Myocyte (in vitro differentiated cells): ENCODE results near the gene SEPTIN8. TPM values are rescaled to one million over a fixed set of nuclear protein-coding genes. Genes with fewer than 3 reads are reported as not detected.

Source experiments
- DNase-seq: peaks from one replicate; pipeline ENCODE4 v3.0.0-alpha.2; 2012; ENCODE audit warnings: low read depth
- polyA plus RNA-seq: library from polyadenylated mRNA; unstranded; fragments of >200 nt; gene quantifications from one replicate; pipeline ENCODE4 v1.2.1, GENCODE V29; 2012; ENCODE audit warnings: missing spikeins
- total RNA-seq: library from RNA; depleted of rRNA; stranded (reverse); fragments of >200 nt; gene quantifications from 2 replicates; pipeline ENCODE4 v1.2.3, GENCODE V29; 2014

Gene SEPTIN8, protein sequence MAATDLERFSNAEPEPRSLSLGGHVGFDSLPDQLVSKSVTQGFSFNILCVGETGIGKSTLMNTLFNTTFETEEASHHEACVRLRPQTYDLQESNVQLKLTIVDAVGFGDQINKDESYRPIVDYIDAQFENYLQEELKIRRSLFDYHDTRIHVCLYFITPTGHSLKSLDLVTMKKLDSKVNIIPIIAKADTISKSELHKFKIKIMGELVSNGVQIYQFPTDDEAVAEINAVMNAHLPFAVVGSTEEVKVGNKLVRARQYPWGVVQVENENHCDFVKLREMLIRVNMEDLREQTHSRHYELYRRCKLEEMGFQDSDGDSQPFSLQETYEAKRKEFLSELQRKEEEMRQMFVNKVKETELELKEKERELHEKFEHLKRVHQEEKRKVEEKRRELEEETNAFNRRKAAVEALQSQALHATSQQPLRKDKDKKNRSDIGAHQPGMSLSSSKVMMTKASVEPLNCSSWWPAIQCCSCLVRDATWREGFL
- 22.0 and 25.3 TPM in 2 replicates for total RNA-seq
- polyA plus RNA-seq: 61.0 TPM

DNA sequence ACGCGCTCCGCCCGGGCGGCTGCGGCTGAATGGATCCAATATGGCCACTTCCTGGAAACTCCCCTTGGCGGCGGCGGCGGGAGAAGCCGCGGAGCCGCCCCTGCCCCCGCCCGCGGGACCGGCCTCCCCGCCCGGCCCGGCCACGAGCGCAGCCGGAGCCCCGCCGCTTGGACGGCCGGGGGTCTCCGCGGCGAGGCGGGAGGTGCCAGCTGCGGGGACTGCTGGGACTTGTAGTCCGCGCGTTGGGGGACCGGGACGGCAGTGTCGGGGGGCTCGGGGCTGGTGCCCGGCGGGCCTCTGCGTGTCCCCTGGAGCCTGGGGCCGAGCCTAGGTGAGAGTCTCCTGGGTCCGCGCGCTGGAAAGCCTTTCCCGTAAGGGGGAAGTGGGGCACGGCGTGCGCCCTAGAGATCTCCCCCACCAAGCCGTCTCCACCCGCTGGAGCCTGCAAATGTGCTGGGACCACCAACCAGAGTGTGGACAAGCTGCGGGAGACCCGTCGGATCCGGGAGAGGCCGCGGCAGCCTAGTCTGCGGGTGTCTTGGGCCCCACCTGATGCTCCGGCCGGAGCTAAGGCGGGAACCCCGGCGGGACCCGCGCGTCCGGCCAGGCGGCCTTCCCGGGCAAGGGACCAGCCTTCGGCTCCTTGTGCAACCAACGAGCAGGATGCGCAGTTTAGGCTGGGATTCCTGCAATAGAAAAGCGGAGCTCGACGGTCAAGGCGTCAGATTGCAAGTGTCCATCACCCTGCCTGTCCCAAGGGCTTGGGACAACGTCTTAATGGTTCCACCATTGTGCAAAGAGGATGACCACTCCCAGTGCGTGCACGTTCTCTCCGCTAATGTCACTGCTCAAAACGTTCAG is at the start of gene SEPTIN8:
Gene SEPTIN8, minus strand, starts transcription at position 31 of the 861 bp plus-strand sequence. CDS start 102 bp downstream, outside the sequence.
- peak; percentile 58 for DNase-seq

DNA sequence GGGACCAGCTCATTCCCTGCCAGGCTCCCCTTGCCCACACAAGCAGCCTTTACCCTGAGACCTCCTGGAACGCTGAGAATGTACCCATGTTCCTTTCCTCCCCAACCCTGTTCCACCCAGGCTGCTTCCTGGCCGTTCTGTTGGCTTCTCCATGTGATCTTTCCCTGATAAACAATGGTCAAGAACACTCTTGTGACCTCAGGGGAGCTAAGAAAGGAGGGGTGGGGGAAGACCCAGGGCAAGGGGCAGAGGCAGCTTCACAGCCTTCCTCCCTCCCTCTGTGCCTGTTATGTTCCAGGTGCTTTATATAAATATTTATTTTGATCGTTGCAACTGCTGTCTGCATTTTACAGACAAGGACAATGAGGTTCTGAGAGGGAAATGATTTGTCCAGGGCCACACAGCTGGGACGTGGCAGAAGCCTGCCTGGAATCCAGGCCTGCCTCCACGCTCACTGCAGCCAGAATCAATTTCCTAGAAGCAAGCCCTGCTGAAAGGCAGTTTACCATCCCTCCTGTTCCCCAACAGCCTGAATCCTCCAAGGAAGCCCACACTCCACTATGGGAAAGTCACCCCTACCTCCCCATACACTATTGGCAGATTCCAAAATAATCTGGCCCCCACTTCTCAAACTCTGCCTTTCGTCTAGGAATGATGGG is 49.5 kb upstream of the SEPTIN8 start:
- DNase-seq: no peak

DNA sequence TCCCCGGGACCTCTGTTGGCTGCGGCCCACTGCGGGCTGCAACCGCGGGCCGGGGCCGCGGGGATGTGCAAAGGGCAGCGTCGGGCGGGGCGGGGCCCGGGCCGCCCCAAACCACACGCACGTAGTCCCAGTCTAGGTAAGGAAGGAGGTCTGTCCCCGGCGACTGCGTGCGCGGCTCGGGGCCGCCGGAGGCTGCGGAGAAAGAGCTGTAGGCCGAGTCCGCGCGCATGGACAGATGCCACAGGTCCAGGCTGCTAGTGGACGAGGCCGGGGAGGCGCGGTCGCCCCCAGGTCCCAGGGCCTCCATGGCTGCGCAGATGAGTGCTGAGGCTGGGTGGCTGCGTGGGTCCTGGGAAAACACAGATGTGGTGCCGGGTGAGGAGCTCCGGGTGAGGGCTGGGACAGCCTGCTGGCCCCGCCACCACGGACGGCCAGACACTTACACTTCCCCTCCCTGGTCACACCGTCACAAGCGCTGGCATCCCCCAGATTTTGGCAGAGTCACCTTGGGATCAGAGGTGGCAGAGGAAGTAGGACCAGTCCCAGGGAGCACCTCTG is 48.9 kb upstream of the SEPTIN8 start:
- DNase-seq: no peak

DNA sequence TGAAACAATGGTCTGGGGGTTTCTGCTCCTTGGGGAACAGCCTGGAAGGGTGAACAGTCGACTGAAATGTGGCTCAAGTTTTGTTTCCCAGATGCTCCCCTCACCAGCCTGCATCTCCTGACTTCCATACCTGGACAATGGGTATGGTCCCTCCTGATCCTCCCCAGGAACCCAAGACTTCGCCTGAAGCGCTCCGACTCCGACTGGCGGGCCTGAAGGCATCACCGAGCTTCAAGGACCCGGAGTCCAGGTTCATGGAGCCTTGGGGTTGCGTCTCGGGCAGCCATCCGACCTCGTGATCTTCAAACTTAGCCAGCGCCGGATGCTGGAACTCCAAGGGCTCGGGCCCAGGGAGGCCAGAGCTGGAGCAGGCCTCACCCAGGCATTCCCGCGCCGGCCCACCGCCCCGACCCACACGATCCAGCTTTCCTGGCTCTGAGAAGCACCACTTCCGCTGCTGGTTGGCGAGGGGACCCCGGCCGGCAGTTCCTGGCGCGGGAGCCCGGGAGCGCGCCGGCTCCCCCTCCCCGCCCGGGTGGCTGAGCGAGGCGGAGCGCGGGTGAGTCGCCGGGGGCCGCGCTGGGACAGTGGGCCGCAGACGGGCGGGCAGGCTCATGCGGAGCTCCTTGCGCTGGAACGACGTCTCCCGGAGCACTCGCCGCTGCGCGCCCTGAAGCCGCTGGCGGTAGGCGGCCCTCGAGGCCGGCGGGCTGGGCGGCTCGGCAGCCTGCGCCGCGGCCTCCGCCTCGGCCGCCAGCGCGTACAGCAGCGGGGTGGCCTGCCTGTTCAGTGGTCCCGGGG is 48.2 kb upstream of the SEPTIN8 start:
- no peak for DNase-seq

DNA sequence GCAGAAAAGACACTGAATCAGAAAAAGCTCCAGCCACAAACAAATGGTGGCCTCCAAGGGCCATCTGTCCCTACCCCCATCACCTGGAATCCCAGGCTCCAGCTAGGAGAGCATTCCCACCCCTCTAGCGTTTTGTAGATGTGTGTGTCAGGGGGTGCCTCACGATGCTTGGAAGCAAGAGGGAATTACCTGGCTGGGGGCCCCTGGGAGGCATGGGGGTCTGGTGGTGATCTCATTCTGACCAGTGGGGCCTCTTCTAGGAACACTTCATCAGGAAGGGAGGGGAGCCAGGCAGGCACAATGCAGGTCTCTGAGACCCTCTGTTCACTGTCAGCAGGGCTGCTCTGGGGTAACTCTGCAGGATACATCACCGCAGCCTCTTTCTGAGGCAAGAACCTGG is 47.4 kb upstream of the SEPTIN8 start:
- DNase-seq: no peak

DNA sequence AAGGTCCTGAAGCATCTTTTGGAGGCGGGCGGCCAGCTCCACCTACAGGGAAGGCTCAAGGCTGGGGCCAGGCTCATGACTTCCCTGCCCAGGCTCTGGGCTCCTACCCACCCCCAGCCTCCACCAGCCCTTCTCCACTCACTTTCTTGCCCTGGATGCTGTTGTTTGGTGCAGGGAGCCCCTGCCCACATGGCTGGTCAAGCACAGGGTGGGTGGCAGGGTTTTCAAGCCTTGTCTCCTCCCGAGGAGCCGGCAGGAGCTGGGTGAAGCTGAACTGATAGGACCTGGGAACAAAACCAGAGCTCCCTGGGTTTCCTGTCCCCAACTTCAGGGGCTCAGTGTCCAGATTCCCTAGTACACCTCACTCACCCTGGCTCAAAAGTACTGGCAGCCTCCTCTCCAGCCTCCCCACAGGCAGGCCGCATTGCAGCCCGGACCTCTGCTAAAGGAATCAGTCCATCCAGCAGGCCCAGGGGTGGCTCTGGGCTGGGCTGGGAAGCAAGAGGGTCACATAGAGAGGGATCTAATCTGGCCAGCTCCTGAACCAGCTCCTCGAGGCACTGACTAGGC is 46.5 kb upstream of the SEPTIN8 start:
- no peak for DNase-seq

DNA sequence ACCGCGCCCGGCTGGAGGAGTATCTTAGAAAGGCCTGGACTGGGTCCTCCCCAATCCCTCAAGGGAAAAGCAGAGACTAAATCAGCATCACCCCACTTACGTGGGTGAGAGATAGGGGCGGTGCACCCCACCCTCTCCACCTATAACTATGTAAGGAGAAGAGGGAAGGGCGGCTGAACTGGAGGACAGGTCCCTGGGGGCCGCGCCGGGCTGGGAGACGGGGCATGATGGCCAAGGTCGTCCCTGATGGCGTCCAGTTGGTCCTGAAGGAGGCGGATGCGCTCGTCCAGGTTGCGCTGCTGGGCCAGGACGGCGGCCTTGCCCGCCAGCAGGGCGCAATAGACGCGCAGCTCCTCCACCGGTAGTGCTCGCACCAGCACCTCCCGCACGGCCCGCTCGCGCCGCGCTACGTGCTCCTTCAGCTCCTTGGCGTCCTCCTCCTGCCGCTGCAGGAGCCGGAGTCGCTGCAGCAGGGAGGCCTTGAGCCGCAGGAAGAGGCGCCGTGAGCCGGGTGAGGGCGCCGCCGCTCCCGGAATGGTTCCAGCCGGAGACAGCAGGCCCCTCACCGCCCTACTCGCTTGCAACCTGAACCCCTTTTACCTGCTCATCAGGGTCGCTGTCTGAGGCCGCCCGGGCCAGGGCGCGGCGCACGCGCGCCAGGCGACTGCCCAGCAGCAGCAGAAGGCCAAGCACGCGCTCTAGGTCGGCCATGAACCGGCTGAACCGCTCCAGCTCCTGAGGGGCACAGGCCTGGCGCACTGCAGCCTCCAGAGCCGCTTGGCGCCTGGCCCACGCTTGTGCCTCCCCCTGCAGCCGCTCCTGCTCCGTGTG is 45.8 kb upstream of the SEPTIN8 start:
- no peak for DNase-seq

DNA sequence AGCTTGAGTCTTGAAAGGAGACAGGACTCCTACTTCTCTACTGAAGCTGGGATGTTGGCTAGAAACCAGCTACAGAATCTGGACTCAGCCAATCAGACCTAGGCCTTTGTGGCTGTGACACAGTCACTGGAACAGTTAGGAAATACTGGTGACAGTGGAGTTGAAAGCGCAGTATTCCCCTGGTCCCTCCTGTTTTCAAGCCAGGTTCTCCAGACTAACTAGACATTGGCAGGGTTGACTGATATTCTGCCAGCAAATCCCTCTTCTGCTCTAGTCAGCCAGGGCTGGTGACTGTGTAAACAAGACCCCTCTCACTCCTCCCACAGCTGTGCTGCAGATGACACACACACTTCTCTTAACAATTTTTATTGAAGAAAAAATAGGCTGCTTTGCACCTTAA is 44.8 kb upstream of the SEPTIN8 start:
- no peak for DNase-seq

DNA sequence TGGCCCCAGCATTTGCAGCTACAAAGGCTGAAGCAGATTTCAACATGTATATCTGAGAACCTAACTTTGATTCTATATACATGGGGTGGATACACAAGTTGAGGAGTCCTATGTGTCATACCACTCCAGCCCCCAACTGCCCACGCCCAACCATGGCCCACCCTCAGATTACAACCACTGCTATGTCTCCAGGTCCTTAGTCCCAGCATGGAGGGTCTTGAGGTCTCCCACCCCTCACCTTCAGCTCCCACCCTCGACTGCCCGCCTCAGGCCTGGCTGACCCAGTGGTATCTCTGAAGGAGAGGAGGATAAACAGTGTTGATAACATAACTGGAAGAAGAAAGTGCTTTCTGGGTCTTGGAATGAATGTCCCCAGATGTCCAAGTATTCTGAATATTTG is 44.3 kb upstream of the SEPTIN8 start:
- DNase-seq: no peak

DNA sequence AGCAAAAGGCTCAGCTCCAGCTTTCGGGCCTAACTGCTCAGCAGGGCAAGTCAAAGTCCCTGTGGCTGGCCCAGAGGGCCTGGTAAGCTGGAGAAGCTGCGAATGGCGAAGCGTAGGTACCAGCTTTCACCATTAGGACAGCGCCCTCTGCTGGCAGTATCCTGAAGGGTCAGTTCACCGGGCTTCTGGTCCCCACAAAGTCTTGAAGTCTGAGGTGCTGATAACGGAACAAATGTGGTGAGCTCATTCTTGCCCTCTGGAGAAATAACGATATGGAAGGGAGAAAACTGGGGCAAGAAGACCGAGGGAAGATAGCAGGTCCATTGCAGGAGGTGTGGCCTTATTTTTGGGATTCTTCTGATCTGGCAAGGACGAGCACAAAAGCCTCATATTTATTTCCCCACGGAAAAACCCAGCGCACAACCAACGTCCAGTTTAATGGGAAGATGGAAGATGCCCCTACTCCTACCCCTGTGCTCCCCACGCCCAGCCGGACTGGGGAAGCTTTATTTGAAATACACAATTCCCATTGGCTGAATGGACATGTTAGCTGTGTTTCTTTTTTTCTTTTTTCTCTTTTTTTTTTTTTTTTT is 43.2 kb upstream of the SEPTIN8 start:
- peak; percentile 91 for DNase-seq

DNA sequence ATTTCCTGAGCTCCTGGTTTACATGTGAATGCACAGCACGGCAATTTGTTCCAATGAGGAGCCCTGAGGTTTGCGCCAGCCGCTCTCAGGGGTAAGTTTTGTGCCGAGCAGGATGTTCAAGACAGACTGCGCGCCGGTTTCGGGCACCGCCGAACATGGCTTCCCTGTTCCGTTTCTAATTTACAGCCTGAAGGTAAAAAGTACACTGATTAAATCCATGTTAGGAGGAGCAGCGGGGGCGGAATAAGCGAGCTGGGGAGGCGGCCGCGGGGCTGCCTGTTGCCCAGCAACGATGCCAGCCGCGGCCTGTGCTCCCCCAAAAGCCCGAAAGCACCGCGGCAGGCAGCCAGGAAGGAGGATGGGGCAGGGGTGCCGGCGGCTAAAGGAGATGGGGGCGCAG is 42.4 kb upstream of the SEPTIN8 start:
- no peak for DNase-seq

DNA sequence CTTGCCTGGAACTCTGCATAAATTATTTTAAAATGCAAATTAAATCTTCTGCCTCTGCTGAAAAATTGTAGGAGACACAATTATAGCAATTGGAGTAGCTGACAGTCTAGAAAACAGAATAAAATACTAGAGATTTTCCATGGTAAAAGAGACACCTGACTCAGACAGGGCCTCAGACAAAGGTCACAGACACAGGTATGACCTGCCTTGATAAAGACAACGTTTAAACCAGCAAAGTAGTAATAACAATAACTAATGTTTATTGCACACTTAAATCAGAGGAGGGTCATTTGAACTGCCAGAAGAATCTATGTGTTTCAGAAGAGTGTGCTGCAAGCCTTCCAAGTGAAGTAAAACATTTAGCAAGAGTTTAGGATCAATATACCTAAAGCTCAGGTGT is 40.0 kb upstream of the SEPTIN8 start:
- no peak for DNase-seq

DNA sequence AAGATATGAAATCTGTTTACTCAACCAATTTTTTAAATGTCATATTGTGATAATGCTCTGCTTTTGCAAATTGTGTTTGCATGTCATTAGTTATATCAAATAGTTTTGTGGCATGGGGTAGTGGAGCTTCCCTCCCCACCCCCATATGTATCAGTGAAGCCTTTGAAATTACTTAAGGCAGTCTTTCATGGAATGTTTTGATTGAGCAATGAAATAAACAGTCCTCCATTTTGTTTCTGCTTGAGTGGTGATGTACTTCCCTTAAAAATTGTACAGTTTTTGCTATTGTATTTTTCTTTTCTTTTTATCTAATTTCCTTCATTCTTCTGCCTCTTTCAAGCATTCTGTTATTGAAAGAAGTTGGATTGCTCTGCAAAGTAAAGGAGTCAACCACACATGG is 39.5 kb upstream of the SEPTIN8 start:
- no peak for DNase-seq

DNA sequence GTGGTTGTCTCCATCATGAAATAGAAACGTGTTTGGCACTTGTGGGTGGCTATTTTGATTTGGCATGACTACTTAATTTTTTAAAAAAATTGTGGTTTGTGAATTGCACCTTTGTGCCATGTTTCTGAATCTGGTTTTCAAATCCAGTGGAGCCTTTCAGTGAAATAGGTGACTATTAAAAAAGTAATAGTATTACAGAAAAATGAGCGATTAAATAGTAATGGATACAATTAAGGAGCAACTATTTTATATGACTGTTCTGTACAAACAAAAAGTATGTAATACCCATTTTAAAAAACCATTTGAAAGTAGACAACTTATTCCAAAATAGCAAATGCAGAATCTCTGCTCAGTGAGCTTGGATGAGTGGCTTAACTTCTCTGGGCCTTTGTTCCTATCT is 39.0 kb upstream of the SEPTIN8 start:
- DNase-seq: no peak

DNA sequence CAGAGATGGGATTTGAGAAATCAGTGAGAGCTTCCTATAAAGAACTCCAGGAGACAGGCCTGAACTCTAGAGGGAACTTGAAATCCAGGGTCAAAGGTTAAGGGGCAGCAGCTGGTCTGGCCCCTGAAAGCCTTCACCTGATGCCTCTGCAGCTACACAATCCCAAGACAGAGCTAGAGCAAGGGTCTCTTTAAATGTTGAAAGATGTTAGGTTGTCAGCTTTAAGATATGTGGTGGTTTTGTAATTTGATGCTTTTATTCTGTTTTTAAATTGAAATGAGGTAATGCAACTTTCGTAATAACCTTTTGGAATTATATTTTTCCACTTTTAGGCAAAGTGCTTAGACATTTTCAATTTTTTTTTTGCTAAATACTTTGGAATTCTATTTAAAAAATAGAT is 38.4 kb upstream of the SEPTIN8 start:
- no peak for DNase-seq

DNA sequence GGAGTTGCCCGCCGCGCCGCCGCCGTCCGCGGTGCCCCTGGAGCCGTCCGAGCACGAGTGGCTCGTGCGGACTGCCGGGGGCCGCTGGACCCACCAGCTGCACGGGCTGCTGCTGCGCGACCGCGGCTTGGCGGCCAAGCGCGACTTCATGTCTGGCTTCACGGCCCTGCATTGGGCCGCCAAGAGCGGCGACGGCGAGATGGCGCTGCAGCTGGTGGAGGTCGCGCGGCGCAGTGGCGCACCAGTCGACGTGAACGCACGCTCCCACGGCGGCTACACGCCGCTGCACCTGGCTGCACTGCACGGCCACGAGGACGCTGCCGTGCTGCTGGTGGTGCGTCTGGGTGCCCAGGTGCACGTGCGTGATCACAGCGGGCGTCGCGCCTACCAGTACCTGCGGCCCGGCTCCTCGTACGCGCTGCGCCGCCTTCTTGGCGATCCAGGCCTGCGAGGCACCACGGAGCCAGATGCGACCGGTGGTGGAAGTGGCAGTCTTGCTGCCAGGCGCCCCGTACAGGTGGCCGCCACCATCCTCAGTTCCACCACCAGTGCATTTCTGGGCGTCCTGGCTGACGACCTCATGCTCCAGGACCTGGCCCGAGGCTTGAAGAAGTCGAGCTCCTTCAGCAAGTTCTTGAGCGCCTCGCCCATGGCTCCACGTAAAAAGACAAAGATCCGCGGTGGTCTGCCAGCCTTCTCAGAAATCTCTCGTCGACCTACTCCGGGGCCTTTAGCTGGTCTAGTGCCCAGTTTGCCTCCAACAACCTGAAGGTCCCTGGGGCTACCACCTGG is 37.7 kb upstream of the SEPTIN8 start:
- DNase-seq: no peak

DNA sequence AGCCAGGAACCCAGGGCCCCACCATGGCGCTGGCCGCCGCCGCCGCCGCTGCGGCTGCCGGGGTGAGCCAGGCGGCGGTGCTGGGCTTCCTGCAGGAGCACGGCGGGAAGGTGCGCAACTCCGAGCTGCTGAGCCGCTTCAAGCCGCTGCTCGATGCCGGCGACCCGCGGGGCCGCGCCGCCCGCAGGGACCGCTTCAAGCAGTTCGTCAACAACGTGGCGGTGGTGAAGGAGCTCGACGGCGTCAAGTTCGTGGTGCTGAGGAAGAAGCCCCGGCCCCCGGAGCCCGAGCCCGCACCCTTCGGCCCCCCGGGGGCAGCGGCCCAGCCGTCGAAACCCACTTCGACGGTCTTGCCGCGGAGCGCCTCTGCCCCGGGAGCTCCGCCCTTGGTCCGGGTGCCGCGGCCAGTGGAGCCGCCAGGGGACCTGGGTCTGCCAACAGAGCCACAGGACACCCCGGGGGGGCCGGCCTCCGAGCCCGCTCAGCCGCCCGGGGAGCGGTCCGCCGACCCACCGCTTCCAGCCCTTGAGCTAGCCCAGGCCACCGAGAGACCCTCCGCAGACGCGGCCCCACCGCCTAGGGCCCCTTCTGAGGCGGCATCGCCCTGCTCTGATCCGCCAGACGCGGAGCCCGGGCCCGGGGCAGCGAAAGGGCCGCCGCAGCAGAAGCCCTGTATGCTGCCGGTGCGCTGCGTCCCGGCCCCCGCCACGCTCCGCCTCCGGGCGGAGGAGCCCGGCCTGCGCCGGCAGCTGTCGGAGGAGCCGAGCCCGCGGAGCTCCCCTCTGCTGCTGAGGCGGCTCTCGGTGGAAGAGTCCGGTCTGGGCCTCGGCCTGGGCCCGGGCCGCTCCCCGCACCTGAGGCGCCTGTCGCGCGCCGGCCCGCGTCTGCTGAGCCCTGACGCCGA is 36.8 kb upstream of the SEPTIN8 start:
- no peak for DNase-seq
